Measurements from ENCODE around the gene SLC2A2. TPM values are rescaled to one million over a fixed set of nuclear protein-coding genes. Genes with fewer than 3 reads are reported as not detected.

SLC2A2 gene
- polyA plus RNA-seq, 4 donors, result 9.7 to 23.3 (median 12.7) TPM

- no peak for DNase-seq (ENCODE audit: low read depth in 4 of 4, low spot score in 2 of 4)
These were observed 11.8 kb upstream of the SLC2A2 start for GRCh38 chr3:171038342-171038741.

GRCh38 chr3:171028779-171029232, 2.3 kb upstream of the SLC2A2 start:
- no peak for DNase-seq (ENCODE audit: low read depth in 4 of 4, low spot score in 2 of 4)

GRCh38 chr3:171028025-171028778, 1.7 kb upstream of the SLC2A2 start:
- DNase-seq (ENCODE audit: low read depth in 4 of 4, low spot score in 2 of 4), result peak in 2 of 4 donors; percentile 23 to 52

GRCh38 chr3:171023566-171023965, 3.0 kb downstream of the SLC2A2 start:
- DNase-seq (ENCODE audit: low read depth in 4 of 4, low spot score in 2 of 4), result no peak

GRCh38 chr3:171021377-171021776, 5.1 kb downstream of the SLC2A2 start:
- no peak for DNase-seq (ENCODE audit: low read depth in 4 of 4, low spot score in 2 of 4)

- no peak for DNase-seq (ENCODE audit: low read depth in 4 of 4, low spot score in 2 of 4)
These were observed 8.2 kb downstream of the SLC2A2 start for GRCh38 chr3:171018156-171018935.

- no peak for DNase-seq (ENCODE audit: low read depth in 4 of 4, low spot score in 2 of 4)
These were observed 12.4 kb downstream of the SLC2A2 start for GRCh38 chr3:171013822-171014748.

- no peak for DNase-seq (ENCODE audit: low read depth in 4 of 4, low spot score in 2 of 4)
These were observed 14.6 kb downstream of the SLC2A2 start for GRCh38 chr3:171011873-171012336.

GRCh38 chr3:171011109-171011872, 15.2 kb downstream of the SLC2A2 start:
- DNase-seq (ENCODE audit: low read depth in 4 of 4, low spot score in 2 of 4), result no peak

GRCh38 chr3:171007316-171007715, 19.2 kb downstream of the SLC2A2 start:
- no peak for DNase-seq (ENCODE audit: low read depth in 4 of 4, low spot score in 2 of 4)

GRCh38 chr3:171005648-171006047, 20.9 kb downstream of the SLC2A2 start:
- DNase-seq (ENCODE audit: low read depth in 4 of 4, low spot score in 2 of 4), result no peak

GRCh38 chr3:171001957-171002694, 24.4 kb downstream of the SLC2A2 start:
- DNase-seq (ENCODE audit: low read depth in 4 of 4, low spot score in 2 of 4), result no peak

- DNase-seq (ENCODE audit: low read depth in 4 of 4, low spot score in 2 of 4), result no peak
These were observed 25.1 kb downstream of the SLC2A2 start for GRCh38 chr3:171001250-171001893.

GRCh38 chr3:171000281-171000680, 26.2 kb downstream of the SLC2A2 start:
- DNase-seq (ENCODE audit: low read depth in 4 of 4, low spot score in 2 of 4), result no peak

GRCh38 chr3:170999737-171000242, 26.7 kb downstream of the SLC2A2 start:
- DNase-seq (ENCODE audit: low read depth in 4 of 4, low spot score in 2 of 4), result no peak

GRCh38 chr3:170997961-170998913, 28.3 kb downstream of the SLC2A2 start:
- no peak for DNase-seq (ENCODE audit: low read depth in 4 of 4, low spot score in 2 of 4)

- DNase-seq (ENCODE audit: low read depth in 4 of 4, low spot score in 2 of 4), result no peak
These were observed 33.7 kb downstream of the SLC2A2 start for GRCh38 chr3:170992854-170993253.
